Measurements from ENCODE around the gene KRTAP2-2. TPM values are rescaled to one million over a fixed set of nuclear protein-coding genes. Genes with fewer than 3 reads are reported as not detected.

Gene KRTAP2-2
- polyA plus RNA-seq, 3 donors from 2014 or later = not detected

DNA sequence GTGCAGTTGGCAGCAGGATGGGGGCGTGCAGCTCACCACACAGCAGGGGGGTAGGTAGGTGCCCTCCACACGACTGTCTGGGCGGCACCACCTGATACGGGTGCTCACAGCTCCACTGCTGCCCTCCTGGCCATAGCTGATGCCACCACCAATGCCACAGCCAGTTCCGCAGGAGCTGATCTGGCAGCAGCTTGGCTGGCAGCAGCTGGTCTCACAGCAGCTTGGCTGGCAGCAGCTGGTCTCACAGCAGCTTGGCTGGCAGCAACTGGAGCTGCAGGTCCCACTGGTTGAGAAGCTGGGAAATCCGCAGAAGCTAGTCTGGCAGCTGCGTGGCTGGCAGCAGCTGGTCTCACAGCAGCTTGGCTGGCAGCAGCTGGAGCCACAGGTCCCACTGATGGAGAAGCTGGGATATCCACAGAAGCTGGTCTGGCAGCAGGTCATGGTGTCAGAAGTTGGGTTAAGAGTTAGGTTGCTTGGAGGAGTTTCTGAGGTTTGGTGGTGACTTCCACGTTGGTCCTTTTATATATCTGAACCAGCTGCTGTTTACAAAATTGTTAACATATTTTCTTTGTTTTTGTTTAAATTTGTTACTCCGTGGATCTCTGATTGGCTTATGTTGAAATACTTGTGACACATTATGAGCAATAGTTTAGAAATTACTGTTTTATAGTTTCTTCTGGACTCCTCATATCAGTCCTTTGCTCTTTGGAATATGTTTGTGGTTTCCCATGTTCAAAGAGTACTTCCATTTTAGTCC, 28.1 kb downstream of the KRTAP2-2 start, which contains the start of gene KRTAP1-5:
KRTAP1-5 (minus strand) TSS at position 494 of the 757 bp plus-strand sequence; CDS start at position 441, 53 bp downstream.
- H3K27ac Mint-ChIP-seq = no peak within 1 kb of the TSS
- H3K27me3 Mint-ChIP-seq (ENCODE audit: low read depth in 3 of 3) = peaks cover 2 to 19% (median 2%) of the 10 kb centered on the region in 3 donors
- H3K9me3 Mint-ChIP-seq = no peaks in the 10 kb centered on the region
- H3K4me3 Mint-ChIP-seq = no peak within 1 kb of the TSS
- no peak for DNase-seq
- H3K4me1 Mint-ChIP-seq = no peaks in the 10 kb centered on the region
- no peaks in the 10 kb centered on the region for H3K36me3 Mint-ChIP-seq

DNA sequence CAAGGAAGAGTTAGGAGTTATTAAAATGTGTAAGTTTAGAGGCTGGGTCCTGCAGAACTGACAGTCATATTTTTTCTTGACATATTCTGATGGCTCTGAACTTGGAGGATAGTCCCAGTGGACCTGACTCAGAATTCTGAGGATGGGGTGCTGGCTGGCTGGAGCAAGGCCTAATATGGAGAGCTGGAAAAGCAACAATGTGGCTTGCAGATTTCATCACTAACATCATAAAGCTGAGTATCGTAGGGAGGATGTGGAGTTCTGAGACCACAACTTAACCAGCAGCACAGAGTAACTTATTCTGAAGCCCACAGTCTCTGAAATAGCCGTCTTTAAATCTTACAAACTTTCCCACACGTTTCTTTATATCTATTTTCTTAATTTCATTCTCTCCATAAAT, 30.3 kb downstream of the KRTAP2-2 start:
- Mint-ChIP-seq H3K9me3 (no peaks in the 10 kb centered on the region), H3K4me1 (no peaks in the 10 kb centered on the region), H3K27me3 (ENCODE audit: low read depth in 3 of 3) (peaks cover 0 to 19% (median 2%) of the 10 kb centered on the region in 3 donors), H3K36me3 (no peaks in the 10 kb centered on the region), H3K27ac (no peak overlapping the region), H3K4me3 (no peak overlapping the region)
- no peak for DNase-seq

DNA sequence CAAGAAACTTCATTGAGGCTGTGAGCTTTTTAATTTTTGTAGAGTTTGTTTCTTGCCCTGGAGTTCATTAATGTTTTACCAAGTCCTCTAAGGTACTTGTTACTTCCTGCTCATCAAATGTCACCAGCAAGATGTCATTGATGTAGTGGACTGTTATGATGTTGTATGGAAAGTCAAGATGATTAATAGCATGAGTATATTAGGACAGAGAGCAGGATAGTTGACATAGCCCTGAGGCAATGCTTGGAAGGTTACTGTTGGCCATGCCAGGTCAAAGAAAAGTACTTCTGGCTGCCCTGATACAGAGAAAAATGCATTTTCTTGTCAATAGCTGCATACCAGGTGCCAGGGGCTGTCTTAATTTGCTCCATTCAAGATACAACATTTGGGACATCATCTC, 34.7 kb downstream of the KRTAP2-2 start:
- DNase-seq = no peak
- no peak overlapping the region for H3K27ac Mint-ChIP-seq
- no peaks in the 10 kb centered on the region for H3K36me3 Mint-ChIP-seq
- H3K27me3 Mint-ChIP-seq (ENCODE audit: low read depth in 3 of 3) = peaks cover 1 to 19% (median 2%) of the 10 kb centered on the region in 3 donors
- H3K9me3 Mint-ChIP-seq = no peaks in the 10 kb centered on the region
- H3K4me1 Mint-ChIP-seq = no peaks in the 10 kb centered on the region
- H3K4me3 Mint-ChIP-seq = no peak overlapping the region

DNA sequence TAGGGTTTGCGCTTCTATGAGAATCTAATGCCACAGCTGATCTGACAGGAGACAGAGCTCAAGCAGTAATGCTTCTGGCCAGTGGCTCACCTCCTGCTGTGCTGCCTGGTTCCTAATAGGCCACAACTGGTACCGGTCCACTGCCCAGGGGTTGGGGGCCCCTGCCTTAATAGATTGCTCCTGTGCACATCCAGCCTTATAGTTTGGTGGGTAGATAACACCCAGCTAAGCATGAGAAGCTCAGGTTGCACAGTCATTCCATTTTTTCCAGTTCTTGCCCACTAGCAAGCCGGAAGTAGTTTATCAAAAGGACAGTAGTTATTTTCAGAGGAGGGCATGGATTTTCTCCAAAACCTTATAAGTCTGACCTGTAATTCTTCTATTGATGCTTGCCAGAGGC, 35.6 kb downstream of the KRTAP2-2 start:
- H3K4me3 Mint-ChIP-seq = no peak overlapping the region
- DNase-seq = no peak
- H3K27me3 Mint-ChIP-seq (ENCODE audit: low read depth in 3 of 3) = peaks cover 1 to 24% (median 2%) of the 10 kb centered on the region in 3 donors
- H3K27ac Mint-ChIP-seq = no peak overlapping the region
- no peaks in the 10 kb centered on the region for H3K36me3 Mint-ChIP-seq
- H3K9me3 Mint-ChIP-seq = no peaks in the 10 kb centered on the region
- no peaks in the 10 kb centered on the region for H3K4me1 Mint-ChIP-seq

DNA sequence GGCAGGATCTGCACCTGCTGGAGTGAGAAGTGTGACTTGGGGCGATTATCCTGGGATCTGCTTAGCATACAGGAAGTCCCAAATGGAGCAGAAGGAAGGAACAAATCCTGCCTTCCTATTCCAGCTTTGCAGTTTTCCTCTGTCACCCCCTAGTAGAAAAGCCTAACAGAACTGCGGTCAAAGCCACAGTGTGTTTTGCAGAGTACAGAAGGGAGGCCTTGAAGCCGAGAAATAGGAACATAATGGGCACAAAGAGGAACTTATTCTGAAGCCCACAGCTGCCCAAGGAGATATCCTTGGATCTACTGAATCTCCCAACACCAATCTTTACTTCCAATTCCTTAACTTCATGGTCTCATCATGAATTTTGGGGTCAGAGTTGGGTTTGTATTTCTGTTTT, 36.5 kb downstream of the KRTAP2-2 start:
- H3K36me3 Mint-ChIP-seq = no peaks in the 10 kb centered on the region
- no peak overlapping the region for H3K27ac Mint-ChIP-seq
- H3K4me1 Mint-ChIP-seq = no peaks in the 10 kb centered on the region
- peaks cover 0 to 19% (median 1%) of the 10 kb centered on the region in 3 donors for H3K27me3 Mint-ChIP-seq (ENCODE audit: low read depth in 3 of 3)
- no peaks in the 10 kb centered on the region for H3K9me3 Mint-ChIP-seq
- DNase-seq = no peak
- H3K4me3 Mint-ChIP-seq = no peak overlapping the region

DNA sequence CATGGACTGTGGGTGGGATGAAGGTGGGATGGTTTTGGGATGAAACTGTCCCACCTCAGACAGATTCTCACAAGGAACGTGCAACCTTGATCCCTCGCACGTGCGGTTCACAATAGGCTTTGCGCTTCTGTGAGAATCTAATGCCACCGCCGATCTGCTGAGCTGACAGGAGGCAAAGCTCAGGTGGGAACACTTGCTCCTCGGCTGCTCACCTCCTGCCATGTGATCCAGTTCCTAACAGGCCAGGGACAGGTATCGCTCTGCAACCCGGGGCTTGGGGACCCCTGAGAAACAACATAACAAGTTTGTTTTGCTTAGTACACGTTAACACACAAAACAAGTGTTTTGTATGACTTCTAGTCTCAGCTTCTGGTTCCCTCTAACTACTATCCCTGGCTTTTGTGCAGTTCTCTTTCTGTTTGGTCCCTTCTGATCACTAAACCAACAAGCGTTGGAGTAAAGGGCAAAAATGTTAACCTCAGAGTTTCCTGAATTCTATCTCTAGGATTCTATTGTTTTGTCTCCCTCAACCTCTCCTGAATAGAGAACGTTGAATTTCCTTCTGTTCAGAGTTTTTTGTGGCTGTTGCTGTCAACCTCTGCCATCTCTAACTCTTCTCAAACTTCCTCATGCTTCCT, 38.3 kb downstream of the KRTAP2-2 start:
- no peaks in the 10 kb centered on the region for H3K9me3 Mint-ChIP-seq
- H3K27me3 Mint-ChIP-seq (ENCODE audit: low read depth in 3 of 3) = peaks cover 0 to 13% (median 1%) of the 10 kb centered on the region in 3 donors
- no peak overlapping the region for H3K4me3 Mint-ChIP-seq
- H3K27ac Mint-ChIP-seq = no peak overlapping the region
- no peaks in the 10 kb centered on the region for H3K4me1 Mint-ChIP-seq
- no peak for DNase-seq
- no peaks in the 10 kb centered on the region for H3K36me3 Mint-ChIP-seq

DNA sequence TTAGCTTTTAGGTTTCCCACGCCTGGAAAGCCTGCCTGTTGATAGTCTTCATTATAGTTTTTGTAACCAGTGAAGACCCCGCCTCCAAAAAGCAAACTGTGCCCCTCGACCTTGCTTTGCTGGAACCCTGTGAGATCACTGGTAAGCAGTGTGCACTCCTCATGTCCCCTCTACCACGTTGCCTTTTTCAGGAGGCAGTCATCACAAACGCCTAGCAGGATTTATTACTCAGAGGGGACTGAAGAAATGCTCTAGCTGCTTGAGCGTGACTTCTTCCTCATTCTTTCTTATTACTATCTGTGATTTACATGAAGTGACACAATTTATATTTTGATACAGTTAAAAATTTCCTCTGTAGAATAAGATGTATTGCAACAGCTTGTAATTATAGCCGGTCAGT, 39.6 kb downstream of the KRTAP2-2 start:
- peaks cover 0 to 13% (median 1%) of the 10 kb centered on the region in 3 donors for H3K27me3 Mint-ChIP-seq (ENCODE audit: low read depth in 3 of 3)
- DNase-seq = no peak
- H3K9me3 Mint-ChIP-seq = no peaks in the 10 kb centered on the region
- H3K36me3 Mint-ChIP-seq = no peaks in the 10 kb centered on the region
- no peak overlapping the region for H3K4me3 Mint-ChIP-seq
- H3K4me1 Mint-ChIP-seq = no peaks in the 10 kb centered on the region
- no peak overlapping the region for H3K27ac Mint-ChIP-seq

DNA sequence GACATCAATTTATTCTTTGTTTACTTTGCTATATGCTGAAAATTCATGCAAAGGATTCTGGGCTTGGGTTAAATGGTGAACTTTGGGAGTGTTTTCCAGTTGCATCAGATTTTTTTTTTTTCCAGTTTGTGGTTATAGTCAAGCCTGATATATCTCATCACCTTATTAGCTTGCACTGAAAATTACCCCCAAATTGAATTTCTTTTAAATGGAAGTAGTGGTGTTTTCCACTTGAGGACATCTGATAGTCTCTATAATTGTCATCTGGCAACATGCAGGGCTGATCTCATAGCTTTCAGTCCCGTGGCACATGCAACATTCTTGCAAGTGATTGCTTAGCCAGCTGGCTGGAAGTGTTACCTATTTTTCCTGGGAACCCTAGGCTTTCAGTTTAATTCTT, 41.4 kb downstream of the KRTAP2-2 start:
- no peaks in the 10 kb centered on the region for H3K4me1 Mint-ChIP-seq
- H3K27ac Mint-ChIP-seq = no peak overlapping the region
- H3K4me3 Mint-ChIP-seq = no peak overlapping the region
- DNase-seq = no peak
- peaks cover 0 to 13% (median 1%) of the 10 kb centered on the region in 3 donors for H3K27me3 Mint-ChIP-seq (ENCODE audit: low read depth in 3 of 3)
- H3K9me3 Mint-ChIP-seq = no peaks in the 10 kb centered on the region
- H3K36me3 Mint-ChIP-seq = no peaks in the 10 kb centered on the region

DNA sequence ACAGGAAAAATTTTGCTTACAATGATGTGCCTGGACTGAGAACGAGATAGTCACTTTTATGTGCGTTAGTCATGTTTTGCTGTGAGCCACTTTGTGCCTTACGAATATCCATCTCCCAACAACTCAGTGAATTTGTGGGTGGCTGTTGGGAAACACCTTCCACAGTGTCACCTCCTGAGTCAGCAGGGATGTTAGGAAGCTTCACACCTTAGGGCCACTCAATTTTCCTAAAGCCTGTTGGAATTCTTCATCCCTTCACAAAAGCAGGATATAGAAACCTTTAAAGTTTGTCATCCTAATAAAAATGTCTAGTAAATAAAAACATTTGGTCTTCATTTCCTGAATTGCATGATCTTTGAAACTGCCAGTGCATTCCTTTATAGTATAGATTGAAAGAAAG, 41.8 kb downstream of the KRTAP2-2 start:
- Mint-ChIP-seq H3K4me3 (no peak overlapping the region), H3K27me3 (ENCODE audit: low read depth in 3 of 3) (peaks cover 0 to 13% (median 1%) of the 10 kb centered on the region in 3 donors)
- no peak for DNase-seq

DNA sequence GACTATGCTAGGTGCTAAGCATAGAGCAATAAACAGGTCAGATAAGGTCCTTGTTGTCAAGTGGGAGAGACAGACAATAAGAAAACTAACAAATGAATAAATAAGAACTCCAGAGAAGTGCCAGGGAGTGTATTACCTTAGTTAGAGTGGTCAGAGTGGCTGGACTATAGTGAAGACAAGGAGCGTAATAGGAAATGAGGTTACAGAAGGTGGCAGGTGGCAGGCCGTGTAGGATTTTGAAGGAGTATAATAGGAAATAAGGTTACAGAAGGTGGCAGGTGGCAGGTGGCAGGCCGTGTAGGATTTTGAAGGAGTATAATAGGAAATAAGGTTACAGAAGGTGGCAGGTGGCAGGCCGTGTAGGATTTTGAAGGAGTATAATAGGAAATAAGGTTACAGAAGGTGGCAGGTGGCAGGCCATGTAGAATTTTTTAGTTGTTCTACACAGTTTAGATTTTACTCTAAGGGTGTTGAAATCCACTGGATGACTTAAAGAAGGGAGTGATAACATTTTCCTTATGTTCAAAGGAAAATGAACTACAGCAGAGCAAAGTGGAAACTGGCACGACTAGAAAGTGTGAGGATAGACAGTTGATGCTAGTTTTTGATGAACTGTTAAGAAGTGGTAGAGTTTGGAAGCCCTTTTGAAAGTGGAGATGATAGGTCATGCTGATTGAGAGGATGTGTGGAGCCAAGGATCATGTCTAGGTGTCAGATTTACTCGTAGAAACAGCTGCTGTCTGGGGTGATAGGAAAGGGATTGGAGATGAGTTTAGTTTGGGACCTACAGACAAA, 42.5 kb downstream of the KRTAP2-2 start:
- H3K4me1 Mint-ChIP-seq = no peaks in the 10 kb centered on the region
- no peaks in the 10 kb centered on the region for H3K9me3 Mint-ChIP-seq
- no peak for DNase-seq
- H3K36me3 Mint-ChIP-seq = no peaks in the 10 kb centered on the region
- H3K27ac Mint-ChIP-seq = no peak overlapping the region
- H3K27me3 Mint-ChIP-seq (ENCODE audit: low read depth in 3 of 3) = peaks cover 0 to 13% (median 1%) of the 10 kb centered on the region in 3 donors
- H3K4me3 Mint-ChIP-seq = no peak overlapping the region

More for the DNA sequence above, 41.8 kb downstream of the KRTAP2-2 start:
- H3K9me3 Mint-ChIP-seq = no peaks in the 10 kb centered on the region
- no peaks in the 10 kb centered on the region for H3K36me3 Mint-ChIP-seq
- H3K4me1 Mint-ChIP-seq = no peaks in the 10 kb centered on the region
- H3K27ac Mint-ChIP-seq = no peak overlapping the region

DNA sequence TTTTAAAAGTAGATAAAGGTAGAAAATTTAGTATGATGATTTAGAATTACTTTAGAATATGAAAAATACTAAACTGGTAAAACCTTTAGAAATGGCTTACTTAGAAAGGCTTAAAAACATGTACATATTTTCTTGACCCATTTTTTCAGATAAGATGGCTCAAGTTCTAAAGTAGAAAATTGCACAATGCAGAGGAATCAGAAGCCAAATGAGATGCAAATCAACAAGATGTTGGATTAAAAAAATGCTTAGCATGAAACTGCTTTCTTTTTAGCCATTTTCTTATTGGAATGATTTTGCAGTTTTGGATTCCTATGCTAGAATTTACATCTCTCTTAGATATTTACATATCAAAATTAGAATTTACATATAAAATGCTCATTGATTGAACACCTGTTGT, 44.6 kb downstream of the KRTAP2-2 start:
- no peaks in the 10 kb centered on the region for H3K9me3 Mint-ChIP-seq
- no peaks in the 10 kb centered on the region for H3K36me3 Mint-ChIP-seq
- no peak overlapping the region for H3K27ac Mint-ChIP-seq
- H3K27me3 Mint-ChIP-seq (ENCODE audit: low read depth in 3 of 3) = peaks cover 0 to 7% (median 2%) of the 10 kb centered on the region in 3 donors
- no peak overlapping the region for H3K4me3 Mint-ChIP-seq
- DNase-seq = no peak
- no peaks in the 10 kb centered on the region for H3K4me1 Mint-ChIP-seq

DNA sequence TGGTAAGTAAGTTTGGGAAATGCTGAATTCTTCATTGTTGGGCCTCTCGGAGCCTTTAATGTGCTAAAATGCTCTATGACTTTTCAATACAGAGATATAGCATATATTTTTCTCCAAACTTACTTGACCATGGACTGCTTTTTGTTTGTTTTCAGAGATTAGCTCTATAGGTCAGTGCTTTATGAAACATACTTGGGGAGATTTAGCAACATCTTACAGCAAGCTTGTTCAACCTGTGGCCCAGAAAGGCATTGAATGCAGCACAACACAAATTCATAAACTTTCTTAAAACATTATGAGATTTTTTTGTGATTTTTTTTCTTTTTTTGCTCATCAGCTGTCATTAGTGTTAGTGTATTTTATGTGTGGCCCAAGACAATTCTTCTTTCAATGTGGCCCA, 45.1 kb downstream of the KRTAP2-2 start:
- peaks cover 0 to 5% (median 2%) of the 10 kb centered on the region in 3 donors for H3K27me3 Mint-ChIP-seq (ENCODE audit: low read depth in 3 of 3)
- no peak for DNase-seq
- no peak overlapping the region for H3K4me3 Mint-ChIP-seq
- H3K9me3 Mint-ChIP-seq = no peaks in the 10 kb centered on the region
- no peak overlapping the region for H3K27ac Mint-ChIP-seq
- no peaks in the 10 kb centered on the region for H3K4me1 Mint-ChIP-seq
- no peaks in the 10 kb centered on the region for H3K36me3 Mint-ChIP-seq

DNA sequence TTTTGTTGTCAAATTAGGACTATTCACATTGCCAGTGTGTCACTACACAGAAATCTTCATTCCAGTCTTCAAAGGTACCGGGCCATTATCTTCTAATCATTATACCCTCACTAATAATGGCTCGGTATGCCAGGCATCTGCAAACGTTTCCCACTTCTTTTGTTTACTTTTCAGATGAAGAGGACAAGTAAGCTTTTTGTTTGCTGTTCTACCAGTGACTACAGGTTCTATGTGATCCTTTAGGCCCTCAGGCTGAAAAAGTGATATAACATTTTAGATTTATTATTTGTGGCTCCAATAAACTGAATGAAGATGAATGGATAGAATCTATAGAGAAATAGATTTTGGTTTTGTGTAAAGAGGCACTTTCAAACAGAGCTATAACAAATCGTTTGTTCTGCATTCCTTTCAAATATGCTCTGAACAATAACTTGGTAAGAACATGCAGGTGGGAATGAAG, 45.7 kb downstream of the KRTAP2-2 start:
- no peak for DNase-seq
- no peak overlapping the region for H3K27ac Mint-ChIP-seq
- peaks cover 0 to 2% (median 0%) of the 10 kb centered on the region in 6 donors for H3K9me3 Mint-ChIP-seq
- no peak overlapping the region for H3K4me3 Mint-ChIP-seq
- H3K4me1 Mint-ChIP-seq = no peaks in the 10 kb centered on the region
- no peaks in the 10 kb centered on the region for H3K36me3 Mint-ChIP-seq
- peaks cover 0 to 2% (median 2%) of the 10 kb centered on the region in 3 donors for H3K27me3 Mint-ChIP-seq (ENCODE audit: low read depth in 3 of 3)

DNA sequence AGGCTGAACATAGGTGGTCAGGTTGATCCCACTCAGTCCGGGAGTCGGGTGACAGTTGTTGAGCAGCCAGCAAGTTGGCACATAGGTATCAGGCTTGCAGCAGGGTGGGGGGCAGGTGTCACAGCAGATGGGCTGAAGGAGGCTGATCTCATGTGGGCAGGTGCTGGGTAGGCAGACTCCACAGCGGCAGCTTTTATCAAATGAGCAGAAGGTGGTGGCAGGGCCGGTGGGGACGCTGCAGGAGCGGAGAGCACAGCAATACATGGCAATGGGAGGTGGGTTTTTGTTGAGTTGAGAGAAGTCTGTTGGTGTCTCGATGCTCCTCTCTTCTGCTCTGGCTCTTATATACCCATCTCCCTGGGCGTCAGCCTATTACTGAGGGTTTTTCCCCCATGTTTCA, 46.2 kb downstream of the KRTAP2-2 start, which contains the start of gene KRTAP3-1:
KRTAP3-1 (minus strand) TSS at position 318 of the 400 bp plus-strand sequence; CDS start at position 264, 54 bp downstream.
- Mint-ChIP-seq H3K27ac (no peak within 1 kb of the TSS), H3K36me3 (no peaks in the 10 kb centered on the region), H3K4me3 (no peak within 1 kb of the TSS), H3K27me3 (ENCODE audit: low read depth in 3 of 3) (peaks cover 0 to 4% (median 2%) of the 10 kb centered on the region in 3 donors), H3K4me1 (no peaks in the 10 kb centered on the region), H3K9me3 (peaks cover 0 to 2% (median 0%) of the 10 kb centered on the region in 6 donors)
- DNase-seq = no peak

Measured in immature natural killer cell (primary cell).